Measurements from ENCODE around the gene RAB42. TPM values are rescaled to one million over a fixed set of nuclear protein-coding genes. Genes with fewer than 3 reads are reported as not detected.
A peak's percentile ranks its signal among the peaks of the same experiment; 100 is the strongest.

The RAB42 gene, protein sequence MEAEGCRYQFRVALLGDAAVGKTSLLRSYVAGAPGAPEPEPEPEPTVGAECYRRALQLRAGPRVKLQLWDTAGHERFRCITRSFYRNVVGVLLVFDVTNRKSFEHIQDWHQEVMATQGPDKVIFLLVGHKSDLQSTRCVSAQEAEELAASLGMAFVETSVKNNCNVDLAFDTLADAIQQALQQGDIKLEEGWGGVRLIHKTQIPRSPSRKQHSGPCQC
- total RNA-seq (1 to 10 TPM; 6.3 to 9.2 TPM), polyA plus RNA-seq (ENCODE audit: insufficient read length in 2 of 2) (1 to 10 TPM; 3.2 to 4.6 TPM)
- long read RNA-seq, donor 1, partial matches to known transcripts = 0 of 1 reads
- long read RNA-seq, donor 1, other reads (novel, unspliced or antisense) = 0 of 1 reads
- long read RNA-seq, donor 2 = 0 reads
- long read RNA-seq, donor 3, partial matches to known transcripts = 0 of 1 reads
- long read RNA-seq, donor 3, other reads (novel, unspliced or antisense) = 0 of 1 reads
- long read RNA-seq, donor 4, partial matches to known transcripts = 29 of 90 reads
- long read RNA-seq, donor 4, other reads (novel, unspliced or antisense) = 58 of 90 reads

DNA sequence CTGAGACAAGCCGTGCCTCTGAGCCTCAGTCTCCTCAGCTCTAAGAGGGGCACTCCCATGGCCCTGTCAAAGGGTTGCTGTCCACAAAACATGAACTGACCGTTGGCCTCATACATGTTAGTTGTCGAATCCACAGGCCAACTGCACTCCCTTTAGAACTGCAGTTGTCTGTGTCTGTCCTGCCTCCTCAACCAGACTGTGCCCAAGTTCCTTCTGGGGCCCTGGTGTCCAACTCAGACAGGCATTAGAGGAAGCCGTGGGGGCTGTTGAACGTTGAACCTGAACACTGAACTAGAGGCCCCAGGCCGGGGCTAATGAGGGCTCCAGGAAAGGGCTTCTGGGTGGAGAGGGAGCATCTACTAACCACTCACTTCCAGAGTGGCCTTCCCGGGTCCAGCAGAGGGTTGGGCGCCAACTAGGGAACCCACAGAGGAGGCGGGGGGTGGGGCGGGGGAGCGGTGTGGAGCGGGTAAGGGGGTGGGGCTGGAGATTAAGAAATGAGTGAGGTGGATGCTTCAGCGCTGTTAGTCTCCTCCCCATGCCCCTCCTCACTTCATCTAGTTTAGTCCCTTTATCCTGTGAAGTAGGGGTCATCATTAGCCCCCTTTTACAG is at the start of gene RAB42:
Gene RAB42 (plus strand): TSS at position 558 of the 613 bp plus-strand sequence. CDS start 247 bp downstream, outside the sequence.
- DNase-seq (ENCODE audit: low read depth in 4 of 6, low spot score in 6 of 6) = peak in 1 of 6 donors; percentile 32
- WGBS (ENCODE audit: insufficient coverage) = 47% methylated on average over 5 of the region's 13 CpGs
- Histone ChIP-seq H3K27ac (ENCODE audit: low read depth, low read length) (no peak within 1 kb of the TSS), H3K4me3 (ENCODE audit: low read depth, low read length) (peak within 1 kb of the TSS; percentile 43), H3K9me3 (ENCODE audit: control insufficient read depth, insufficient read depth, low read length) (no peaks in the 10 kb centered on the region), H3K4me1 (ENCODE audit: control insufficient read depth, insufficient read depth, low read length) (peaks cover 14% of the 10 kb centered on the region), H3K27me3 (ENCODE audit: control insufficient read depth, insufficient read depth, low read length) (no peaks in the 10 kb centered on the region), H3K36me3 (ENCODE audit: control insufficient read depth, insufficient read depth, low read length) (peaks cover 2% of the 10 kb centered on the region)

DNA sequence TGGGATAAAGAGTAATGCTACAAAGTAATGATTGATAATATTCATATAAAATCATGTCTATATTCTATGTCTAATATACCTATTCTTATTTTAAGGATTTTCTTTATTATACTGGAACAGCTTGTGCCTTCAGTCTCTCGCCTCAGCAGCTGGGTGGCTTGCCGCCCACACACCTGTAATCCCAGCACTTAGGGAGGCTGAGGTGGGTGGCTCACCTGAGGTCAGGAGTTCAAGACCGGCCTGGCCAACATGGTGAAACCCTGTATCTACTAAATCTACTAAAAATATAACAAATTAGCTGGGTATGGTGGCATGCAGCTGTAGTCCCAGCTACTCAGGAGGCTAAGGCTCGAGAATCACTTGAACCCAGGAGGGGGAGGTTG is 46.8 kb upstream of the RAB42 start:
- WGBS (ENCODE audit: insufficient coverage) = no CpG with 5 or more reads among the region's 4 CpGs
- no peak for DNase-seq (ENCODE audit: low read depth in 4 of 6, low spot score in 6 of 6)

DNA sequence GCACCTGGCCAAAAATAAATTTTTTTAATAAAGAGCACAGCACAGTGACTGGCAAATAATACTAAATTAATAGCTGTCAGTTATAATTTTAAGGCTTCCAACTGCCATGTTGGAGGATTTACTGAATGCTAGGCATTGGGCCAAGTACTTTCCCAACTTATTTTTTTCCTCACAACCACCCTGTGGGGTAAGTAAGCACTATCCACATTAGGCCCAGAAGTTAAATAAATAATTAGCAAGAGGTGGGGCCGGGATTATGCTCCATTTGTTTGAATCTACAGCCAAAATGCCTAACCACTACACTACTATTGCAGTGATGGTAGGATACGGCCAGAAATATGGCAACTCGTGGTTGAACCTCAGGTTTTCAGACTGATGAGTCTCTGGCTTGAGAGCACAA is 43.7 kb upstream of the RAB42 start:
- Histone ChIP-seq H3K4me1 (ENCODE audit: control insufficient read depth, insufficient read depth, low read length) (peaks cover 8% of the 10 kb centered on the region), H3K36me3 (ENCODE audit: control insufficient read depth, insufficient read depth, low read length) (no peaks in the 10 kb centered on the region), H3K27ac (ENCODE audit: low read depth, low read length) (no peak overlapping the region), H3K9me3 (ENCODE audit: control insufficient read depth, insufficient read depth, low read length) (no peaks in the 10 kb centered on the region), H3K27me3 (ENCODE audit: control insufficient read depth, insufficient read depth, low read length) (no peaks in the 10 kb centered on the region), H3K4me3 (ENCODE audit: low read depth, low read length) (no peak overlapping the region)
- 100% methylated on average over 1 of the region's 3 CpGs for WGBS (ENCODE audit: insufficient coverage)
- DNase-seq (ENCODE audit: low read depth in 4 of 6, low spot score in 6 of 6) = no peak

More for the DNA sequence above, 46.8 kb upstream of the RAB42 start:
- no peaks in the 10 kb centered on the region for H3K4me1 ChIP-seq (ENCODE audit: control insufficient read depth, insufficient read depth, low read length)
- H3K9me3 ChIP-seq (ENCODE audit: control insufficient read depth, insufficient read depth, low read length) = no peaks in the 10 kb centered on the region
- H3K4me3 ChIP-seq (ENCODE audit: low read depth, low read length) = no peak overlapping the region
- H3K27ac ChIP-seq (ENCODE audit: low read depth, low read length) = no peak overlapping the region
- no peaks in the 10 kb centered on the region for H3K36me3 ChIP-seq (ENCODE audit: control insufficient read depth, insufficient read depth, low read length)
- H3K27me3 ChIP-seq (ENCODE audit: control insufficient read depth, insufficient read depth, low read length) = no peaks in the 10 kb centered on the region

DNA sequence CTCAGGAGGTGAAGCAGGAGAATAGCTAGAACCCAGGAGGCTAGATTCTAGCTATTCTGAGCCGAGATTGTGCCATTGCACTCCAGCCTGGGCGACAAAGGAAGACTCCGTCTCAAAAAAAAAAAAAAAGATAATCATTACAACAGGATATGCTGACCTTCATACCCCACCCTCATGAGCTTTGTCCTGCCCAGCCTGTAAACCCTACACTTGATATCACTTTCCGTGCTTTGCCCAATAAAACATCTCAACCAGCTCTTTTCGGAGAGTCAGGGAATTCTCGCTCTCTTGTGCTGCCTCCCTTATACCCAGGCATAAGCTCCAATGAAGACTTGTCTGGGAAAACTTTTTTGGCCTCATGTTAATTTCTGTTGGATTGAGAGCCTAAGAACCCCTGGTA is 40.7 kb upstream of the RAB42 start:
- Histone ChIP-seq H3K27ac (ENCODE audit: low read depth, low read length) (no peak overlapping the region), H3K9me3 (ENCODE audit: control insufficient read depth, insufficient read depth, low read length) (no peaks in the 10 kb centered on the region), H3K36me3 (ENCODE audit: control insufficient read depth, insufficient read depth, low read length) (peaks cover 16% of the 10 kb centered on the region), H3K4me3 (ENCODE audit: low read depth, low read length) (no peak overlapping the region), H3K27me3 (ENCODE audit: control insufficient read depth, insufficient read depth, low read length) (no peaks in the 10 kb centered on the region), H3K4me1 (ENCODE audit: control insufficient read depth, insufficient read depth, low read length) (peaks cover 15% of the 10 kb centered on the region)
- WGBS (ENCODE audit: insufficient coverage) = 74% methylated on average over 3 of the region's 6 CpGs
- DNase-seq (ENCODE audit: low read depth in 4 of 6, low spot score in 6 of 6) = no peak

DNA sequence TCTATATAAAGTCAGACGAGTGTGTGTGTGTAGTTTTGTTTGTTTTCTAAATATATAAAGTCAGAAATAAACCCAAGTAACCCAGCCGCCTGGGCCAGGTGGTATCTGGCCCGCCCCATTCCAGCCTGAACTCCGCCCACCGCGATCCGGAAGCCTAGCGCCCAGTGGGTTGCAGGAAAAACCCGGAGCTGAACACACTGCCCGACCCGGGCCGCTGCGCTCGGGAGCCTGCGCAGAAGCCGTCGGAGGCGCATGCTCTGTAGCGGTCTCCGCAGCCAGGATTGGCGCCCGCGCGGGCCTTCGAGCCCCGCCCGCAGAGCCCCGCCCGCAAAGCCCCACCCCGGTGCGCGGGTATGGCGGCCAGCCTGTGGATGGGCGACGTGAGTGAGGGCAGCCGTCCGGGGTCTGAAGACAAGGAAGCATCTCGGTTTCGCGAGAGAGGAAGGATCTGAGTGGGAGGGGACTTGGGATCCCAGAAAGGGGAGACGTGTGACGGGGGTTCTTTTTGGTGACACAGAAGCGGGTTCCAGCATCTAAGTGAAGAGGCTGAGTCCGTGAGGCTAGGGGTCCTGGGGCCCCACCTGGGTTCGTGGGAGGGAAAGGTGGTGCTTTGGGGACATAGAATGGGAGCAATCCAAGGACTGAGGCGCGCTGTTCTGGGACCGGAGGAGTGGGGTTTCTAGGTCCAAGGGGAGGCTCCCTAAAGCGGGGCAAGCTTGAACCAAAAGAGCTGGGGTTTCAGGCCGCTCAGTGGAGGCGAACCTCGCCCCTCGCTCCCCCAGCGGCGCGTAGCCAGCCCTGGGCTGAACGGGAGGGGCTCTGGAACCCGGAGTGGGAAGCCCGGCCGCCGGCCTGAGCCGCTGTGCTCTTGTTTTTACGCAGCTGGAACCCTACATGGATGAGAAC is 39.1 kb upstream of the RAB42 start, which contains the start of gene TRNAU1AP:
Gene TRNAU1AP (plus strand): TSS at position 328 of the 906 bp plus-strand sequence. CDS start 26 bp downstream, at position 354.
- peak within 1 kb of the TSS; percentile 86 for H3K27ac ChIP-seq (ENCODE audit: low read depth, low read length)
- peak within 1 kb of the TSS; percentile 95 for H3K4me3 ChIP-seq (ENCODE audit: low read depth, low read length)
- no peaks in the 10 kb centered on the region for H3K27me3 ChIP-seq (ENCODE audit: control insufficient read depth, insufficient read depth, low read length)
- DNase-seq (ENCODE audit: low read depth in 4 of 6, low spot score in 6 of 6) = peak; percentile 88 to 99 (median 94)
- peaks cover 32% of the 10 kb centered on the region for H3K36me3 ChIP-seq (ENCODE audit: control insufficient read depth, insufficient read depth, low read length)
- WGBS (ENCODE audit: insufficient coverage) = under 1% methylated on average over 62 of the region's 63 CpGs
- no peaks in the 10 kb centered on the region for H3K9me3 ChIP-seq (ENCODE audit: control insufficient read depth, insufficient read depth, low read length)
- H3K4me1 ChIP-seq (ENCODE audit: control insufficient read depth, insufficient read depth, low read length) = peaks cover 15% of the 10 kb centered on the region

DNA sequence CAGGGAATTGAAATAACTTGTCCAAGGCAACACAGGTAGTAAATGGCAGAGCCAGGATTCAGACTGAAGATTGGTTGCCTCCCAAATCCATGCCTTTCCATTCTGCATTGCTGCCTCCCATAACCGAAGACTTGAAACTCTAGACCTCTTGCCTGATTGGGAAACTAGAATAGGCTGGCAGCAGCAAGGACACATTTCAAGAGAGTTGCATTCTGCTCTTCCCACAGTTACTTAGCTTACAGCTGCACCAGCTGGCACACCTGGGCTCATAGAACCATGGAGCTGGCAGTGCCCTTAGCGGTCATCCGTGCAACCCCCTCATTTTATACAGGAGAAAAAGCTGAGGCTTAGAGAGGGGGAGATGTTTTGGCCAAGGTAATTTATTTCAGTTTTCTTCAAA is 31.2 kb upstream of the RAB42 start:
- Histone ChIP-seq H3K36me3 (ENCODE audit: control insufficient read depth, insufficient read depth, low read length) (peaks cover 84% of the 10 kb centered on the region), H3K27ac (ENCODE audit: low read depth, low read length) (no peak overlapping the region), H3K9me3 (ENCODE audit: control insufficient read depth, insufficient read depth, low read length) (no peaks in the 10 kb centered on the region), H3K27me3 (ENCODE audit: control insufficient read depth, insufficient read depth, low read length) (no peaks in the 10 kb centered on the region), H3K4me3 (ENCODE audit: low read depth, low read length) (no peak overlapping the region), H3K4me1 (ENCODE audit: control insufficient read depth, insufficient read depth, low read length) (no peaks in the 10 kb centered on the region)
- DNase-seq (ENCODE audit: low read depth in 4 of 6, low spot score in 6 of 6) = no peak
- 88% methylated on average over 1 of the region's 3 CpGs for WGBS (ENCODE audit: insufficient coverage)

DNA sequence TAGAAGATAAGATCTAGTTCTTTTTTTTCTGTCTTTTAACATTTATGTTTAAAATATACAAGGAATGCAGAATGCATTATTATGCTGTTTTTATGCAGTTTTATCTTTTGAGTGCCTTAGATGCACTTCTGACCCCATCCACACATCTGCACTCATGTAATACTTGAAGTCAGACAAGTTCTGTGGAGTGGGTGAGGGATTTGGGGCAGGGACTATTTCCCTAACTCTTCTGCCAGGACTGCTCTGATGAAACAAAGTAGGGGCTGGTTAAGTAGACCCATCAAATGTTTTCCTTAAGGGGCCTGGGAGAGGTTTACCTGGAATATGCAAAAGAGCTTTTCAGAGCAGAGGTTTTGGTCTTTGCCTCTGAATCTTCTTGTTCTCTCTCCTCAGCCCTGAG is 27.8 kb upstream of the RAB42 start:
- no peak for DNase-seq (ENCODE audit: low read depth in 4 of 6, low spot score in 6 of 6)
- Histone ChIP-seq H3K4me3 (ENCODE audit: low read depth, low read length) (no peak overlapping the region), H3K36me3 (ENCODE audit: control insufficient read depth, insufficient read depth, low read length) (peaks cover 85% of the 10 kb centered on the region), H3K9me3 (ENCODE audit: control insufficient read depth, insufficient read depth, low read length) (no peaks in the 10 kb centered on the region), H3K27me3 (ENCODE audit: control insufficient read depth, insufficient read depth, low read length) (no peaks in the 10 kb centered on the region), H3K4me1 (ENCODE audit: control insufficient read depth, insufficient read depth, low read length) (no peaks in the 10 kb centered on the region), H3K27ac (ENCODE audit: low read depth, low read length) (no peak overlapping the region)

DNA sequence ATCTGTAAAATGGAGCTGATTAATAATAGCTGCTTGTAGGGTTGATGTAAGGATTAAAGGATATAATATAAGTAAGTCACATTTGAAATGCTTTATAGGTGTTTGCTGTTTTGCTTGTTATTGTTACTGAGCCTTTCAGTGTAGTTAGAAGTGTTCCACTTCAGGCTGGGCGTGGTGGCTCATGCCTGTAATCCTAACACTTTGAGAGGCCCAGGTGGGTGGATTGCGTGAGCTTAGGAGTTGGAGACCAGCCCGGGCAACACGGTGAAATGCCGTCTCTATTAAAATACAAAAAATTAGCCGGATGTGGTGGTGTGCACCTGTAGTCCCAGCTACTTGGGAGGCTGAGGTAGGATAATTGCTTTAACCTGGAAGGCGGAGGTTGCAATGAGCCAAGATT is 27.0 kb upstream of the RAB42 start:
- Histone ChIP-seq H3K27me3 (ENCODE audit: control insufficient read depth, insufficient read depth, low read length) (no peaks in the 10 kb centered on the region), H3K9me3 (ENCODE audit: control insufficient read depth, insufficient read depth, low read length) (no peaks in the 10 kb centered on the region)
- WGBS (ENCODE audit: insufficient coverage) = 98% methylated on average over 6 of the region's 7 CpGs

DNA sequence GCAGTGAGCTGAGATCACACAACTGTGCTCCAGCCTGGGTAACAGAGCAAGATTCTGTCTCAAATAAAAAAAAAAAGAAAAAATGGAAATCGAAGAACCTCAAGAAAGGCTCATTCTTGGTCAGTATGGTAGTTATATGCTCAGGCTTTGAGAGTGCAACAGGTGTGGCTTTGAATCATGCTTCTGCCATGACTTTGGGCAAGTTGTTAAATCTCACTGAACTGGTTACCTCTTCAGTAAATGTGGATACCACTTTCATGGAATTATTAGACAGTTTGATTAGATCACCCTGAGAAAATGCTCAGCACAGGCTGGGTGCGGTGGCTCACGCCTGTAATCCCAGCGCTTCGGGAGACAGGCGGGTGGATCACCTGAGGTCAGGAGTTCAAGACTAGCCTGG is 26.3 kb upstream of the RAB42 start:
- Histone ChIP-seq H3K36me3 (ENCODE audit: control insufficient read depth, insufficient read depth, low read length) (peaks cover 85% of the 10 kb centered on the region), H3K4me1 (ENCODE audit: control insufficient read depth, insufficient read depth, low read length) (no peaks in the 10 kb centered on the region), H3K27ac (ENCODE audit: low read depth, low read length) (no peak overlapping the region), H3K27me3 (ENCODE audit: control insufficient read depth, insufficient read depth, low read length) (no peaks in the 10 kb centered on the region), H3K9me3 (ENCODE audit: control insufficient read depth, insufficient read depth, low read length) (no peaks in the 10 kb centered on the region), H3K4me3 (ENCODE audit: low read depth, low read length) (no peak overlapping the region)
- WGBS (ENCODE audit: insufficient coverage) = 97% methylated on average over 6 of the region's 6 CpGs
- DNase-seq (ENCODE audit: low read depth in 4 of 6, low spot score in 6 of 6) = no peak

More for the DNA sequence above, 27.0 kb upstream of the RAB42 start:
- no peaks in the 10 kb centered on the region for H3K4me1 ChIP-seq (ENCODE audit: control insufficient read depth, insufficient read depth, low read length)
- no peak overlapping the region for H3K4me3 ChIP-seq (ENCODE audit: low read depth, low read length)
- H3K27ac ChIP-seq (ENCODE audit: low read depth, low read length) = no peak overlapping the region
- no peak for DNase-seq (ENCODE audit: low read depth in 4 of 6, low spot score in 6 of 6)
- peaks cover 83% of the 10 kb centered on the region for H3K36me3 ChIP-seq (ENCODE audit: control insufficient read depth, insufficient read depth, low read length)
